ENCODE data around the gene B3GAT2.
A peak's percentile ranks its signal among the peaks of the same experiment; 100 is the strongest.
"Not testable (repeated sequence)": the region's sequence is repeated elsewhere in the genome, so short reads cannot be mapped to it uniquely, and the experiment has no call there.

The B3GAT2 gene

DNA sequence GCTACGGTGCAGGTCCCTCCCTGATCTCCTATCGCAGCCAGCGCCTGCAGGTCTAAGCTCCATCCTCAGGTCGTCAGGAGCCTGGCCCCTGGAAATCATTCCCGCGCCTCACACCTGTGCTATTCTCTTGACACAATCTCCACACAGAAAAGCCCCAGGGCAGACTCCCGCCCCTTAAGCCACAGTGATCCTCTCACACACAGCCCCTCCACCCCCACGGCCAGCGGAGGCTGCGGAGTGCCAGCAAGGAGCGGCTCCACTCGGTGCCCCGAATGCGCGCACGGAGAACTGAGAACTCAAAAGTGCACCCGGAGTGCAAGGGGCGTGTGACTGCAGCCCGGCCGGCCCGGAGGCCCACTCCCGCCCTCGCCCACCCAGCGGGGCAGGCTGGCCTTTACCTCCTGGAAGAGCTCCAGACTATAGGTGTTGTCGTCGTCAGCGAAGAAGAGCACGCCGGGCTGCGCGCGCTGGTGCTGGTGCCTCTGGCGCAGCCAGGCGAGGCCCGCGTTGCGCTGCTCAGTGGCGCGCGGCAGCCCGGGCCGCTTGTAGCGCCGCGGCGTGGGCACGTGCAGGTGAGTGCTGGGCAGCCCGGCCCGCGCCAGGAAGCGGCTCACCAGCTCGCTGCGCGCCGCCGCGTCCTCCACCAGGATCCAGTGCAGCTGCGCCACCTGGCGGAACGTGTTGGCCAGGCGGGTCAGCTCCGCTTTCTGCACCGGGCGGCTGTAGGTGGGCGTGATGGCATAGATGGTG is 1.2 kb downstream of the B3GAT2 start:
- Histone ChIP-seq H4K20me1 (ENCODE audit: insufficient read depth) (no peaks in the 10 kb centered on the region), H3K27me3 (ENCODE audit: insufficient read depth, low read depth) (no peaks in the 10 kb centered on the region), H3K36me3 (ENCODE audit: insufficient read depth) (no peaks in the 10 kb centered on the region), H2AFZ (ENCODE audit: low read depth) (peak overlapping the region; percentile 79), H3K79me2 (ENCODE audit: insufficient read depth, low read depth) (no peaks in the 10 kb centered on the region), H3K4me1 (ENCODE audit: low read depth, poor library complexity, severe bottlenecking) (no peaks in the 10 kb centered on the region), H3K27ac (no peak overlapping the region), H3K4me3 (IDR thresholded peaks at IDR 0.05; ENCODE audit: insufficient read depth, low read depth, low read length) (no peak overlapping the region), H3K9ac (no peak overlapping the region), H3K4me2 (peak overlapping the region; percentile 57)
- TF ChIP-seq, protein P1, sequence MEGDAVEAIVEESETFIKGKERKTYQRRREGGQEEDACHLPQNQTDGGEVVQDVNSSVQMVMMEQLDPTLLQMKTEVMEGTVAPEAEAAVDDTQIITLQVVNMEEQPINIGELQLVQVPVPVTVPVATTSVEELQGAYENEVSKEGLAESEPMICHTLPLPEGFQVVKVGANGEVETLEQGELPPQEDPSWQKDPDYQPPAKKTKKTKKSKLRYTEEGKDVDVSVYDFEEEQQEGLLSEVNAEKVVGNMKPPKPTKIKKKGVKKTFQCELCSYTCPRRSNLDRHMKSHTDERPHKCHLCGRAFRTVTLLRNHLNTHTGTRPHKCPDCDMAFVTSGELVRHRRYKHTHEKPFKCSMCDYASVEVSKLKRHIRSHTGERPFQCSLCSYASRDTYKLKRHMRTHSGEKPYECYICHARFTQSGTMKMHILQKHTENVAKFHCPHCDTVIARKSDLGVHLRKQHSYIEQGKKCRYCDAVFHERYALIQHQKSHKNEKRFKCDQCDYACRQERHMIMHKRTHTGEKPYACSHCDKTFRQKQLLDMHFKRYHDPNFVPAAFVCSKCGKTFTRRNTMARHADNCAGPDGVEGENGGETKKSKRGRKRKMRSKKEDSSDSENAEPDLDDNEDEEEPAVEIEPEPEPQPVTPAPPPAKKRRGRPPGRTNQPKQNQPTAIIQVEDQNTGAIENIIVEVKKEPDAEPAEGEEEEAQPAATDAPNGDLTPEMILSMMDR (conservative IDR thresholded peaks at IDR 0.05; ENCODE audit: low read depth, low read length) = peak; percentile 61

- Histone ChIP-seq H3K4me2 (no peak overlapping the region), H3K27ac (no peak overlapping the region), H3K36me3 (ENCODE audit: insufficient read depth) (no peaks in the 10 kb centered on the region), H3K79me2 (ENCODE audit: insufficient read depth, low read depth) (no peaks in the 10 kb centered on the region), H4K20me1 (ENCODE audit: insufficient read depth) (no peaks in the 10 kb centered on the region), H3K27me3 (ENCODE audit: insufficient read depth, low read depth) (no peaks in the 10 kb centered on the region), H3K9ac (no peak overlapping the region), H3K4me3 (IDR thresholded peaks at IDR 0.05; ENCODE audit: insufficient read depth, low read depth, low read length) (no peak overlapping the region), H2AFZ (ENCODE audit: low read depth) (no peak overlapping the region), H3K4me1 (ENCODE audit: low read depth, poor library complexity, severe bottlenecking) (no peaks in the 10 kb centered on the region)
- TF ChIP-seq, protein P1 (conservative IDR thresholded peaks at IDR 0.05; ENCODE audit: low read depth, low read length) = no peak
Observed at GRCh38 chr6:70954750-70955149, 2.1 kb downstream of the B3GAT2 start.

- H2AFZ ChIP-seq (ENCODE audit: low read depth) = no peak overlapping the region
- TF ChIP-seq, protein P1 (conservative IDR thresholded peaks at IDR 0.05; ENCODE audit: low read depth, low read length) = no peak
- H3K79me2 ChIP-seq (ENCODE audit: insufficient read depth, low read depth) = no peaks in the 10 kb centered on the region
- no peak overlapping the region for H3K4me2 ChIP-seq
- no peaks in the 10 kb centered on the region for H3K4me1 ChIP-seq (ENCODE audit: low read depth, poor library complexity, severe bottlenecking)
- H3K4me3 ChIP-seq (IDR thresholded peaks at IDR 0.05; ENCODE audit: insufficient read depth, low read depth, low read length) = no peak overlapping the region
- no peaks in the 10 kb centered on the region for H4K20me1 ChIP-seq (ENCODE audit: insufficient read depth)
- H3K9ac ChIP-seq = no peak overlapping the region
- no peak overlapping the region for H3K27ac ChIP-seq
- no peaks in the 10 kb centered on the region for H3K27me3 ChIP-seq (ENCODE audit: insufficient read depth, low read depth)
- no peaks in the 10 kb centered on the region for H3K36me3 ChIP-seq (ENCODE audit: insufficient read depth)
Observed at GRCh38 chr6:70954176-70954575, 2.7 kb downstream of the B3GAT2 start.

DNA sequence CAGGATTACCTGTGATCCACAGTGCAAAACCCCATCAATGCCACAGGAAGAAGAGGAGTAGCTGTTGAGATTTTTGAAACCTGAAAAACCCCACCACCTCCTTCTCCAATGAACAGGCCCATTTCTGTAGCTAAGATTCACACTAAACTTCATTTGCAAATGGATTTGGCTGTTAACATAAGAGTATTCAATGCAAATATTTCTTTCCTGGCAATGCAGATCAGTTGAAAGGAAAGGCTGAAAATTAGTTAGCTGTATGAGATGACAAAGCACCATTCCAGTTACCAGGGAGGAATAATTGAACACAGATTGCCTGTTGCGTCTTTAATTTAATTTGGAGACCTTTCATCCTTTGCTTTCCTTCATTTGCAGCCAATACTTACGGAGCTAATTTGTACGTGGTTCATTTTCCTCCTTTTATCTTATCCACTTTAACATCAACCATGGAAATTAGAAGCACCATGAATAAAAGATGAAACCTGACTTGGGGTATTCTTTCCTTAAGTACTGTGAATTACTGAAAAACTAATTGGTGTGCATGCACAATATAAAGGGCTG is 4.2 kb downstream of the B3GAT2 start:
- Histone ChIP-seq H3K79me2 (ENCODE audit: insufficient read depth, low read depth) (no peaks in the 10 kb centered on the region), H3K9ac (no peak overlapping the region), H4K20me1 (ENCODE audit: insufficient read depth) (no peaks in the 10 kb centered on the region), H3K27me3 (ENCODE audit: insufficient read depth, low read depth) (no peaks in the 10 kb centered on the region), H3K4me2 (no peak overlapping the region), H3K4me1 (ENCODE audit: low read depth, poor library complexity, severe bottlenecking) (no peaks in the 10 kb centered on the region), H3K27ac (no peak overlapping the region), H3K36me3 (ENCODE audit: insufficient read depth) (no peaks in the 10 kb centered on the region), H3K4me3 (IDR thresholded peaks at IDR 0.05; ENCODE audit: insufficient read depth, low read depth, low read length) (no peak overlapping the region), H2AFZ (ENCODE audit: low read depth) (no peak overlapping the region)
- TF ChIP-seq, protein P1 (conservative IDR thresholded peaks at IDR 0.05; ENCODE audit: low read depth, low read length) = no peak

GRCh38 chr6:70944321-70944720 is 12.5 kb downstream of the B3GAT2 start:
- not testable (repeated sequence) for H3K9ac ChIP-seq; H3K4me1 ChIP-seq (ENCODE audit: low read depth, poor library complexity, severe bottlenecking); H2AFZ ChIP-seq (ENCODE audit: low read depth); H3K4me3 ChIP-seq (IDR thresholded peaks at IDR 0.05; ENCODE audit: insufficient read depth, low read depth, low read length); H4K20me1 ChIP-seq (ENCODE audit: insufficient read depth); H3K79me2 ChIP-seq (ENCODE audit: insufficient read depth, low read depth); H3K36me3 ChIP-seq (ENCODE audit: insufficient read depth); H3K27me3 ChIP-seq (ENCODE audit: insufficient read depth, low read depth); H3K27ac ChIP-seq; H3K4me2 ChIP-seq

All from KMS-11 (cell line).